DND-41 (cell line): ENCODE data around the gene FAM161B.

ENCODE experiments used
- EZH2 ChIP-seq: IDR thresholded peaks from 3 replicates; pipeline ENCODE4 v1.6.1; 2012; ENCODE audit warnings: borderline replicate concordance, low read depth, mild to moderate bottlenecking, moderate library complexity, low read length, inconsistent platforms; ENCODE audit not compliant: severe bottlenecking
- TF ChIP-seq, protein P1 (sequence below): IDR thresholded peaks from 2 replicates; pipeline ENCODE4 v1.5.1; 2012; ENCODE audit warnings: borderline replicate concordance, low read length, moderate library complexity, mild to moderate bottlenecking; ENCODE audit not compliant: poor library complexity, severe bottlenecking; ENCODE audit errors: extremely low read depth

DNA sequence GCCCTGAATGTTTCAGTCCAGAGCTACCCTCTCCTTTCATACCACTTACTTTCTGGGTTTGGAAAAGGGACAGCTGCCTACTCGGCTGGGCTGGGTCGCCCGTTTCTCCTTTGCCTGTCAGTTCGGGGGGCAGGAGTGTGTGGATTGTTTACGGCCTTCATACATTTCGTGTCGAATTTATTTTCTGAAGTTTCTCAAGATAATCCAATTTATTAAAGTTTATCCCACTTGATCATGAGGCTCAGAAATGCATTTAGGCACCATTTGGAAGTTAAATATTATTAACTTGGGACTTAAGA lies 62.6 kb downstream of the FAM161B start:
- TF ChIP-seq, protein P1, sequence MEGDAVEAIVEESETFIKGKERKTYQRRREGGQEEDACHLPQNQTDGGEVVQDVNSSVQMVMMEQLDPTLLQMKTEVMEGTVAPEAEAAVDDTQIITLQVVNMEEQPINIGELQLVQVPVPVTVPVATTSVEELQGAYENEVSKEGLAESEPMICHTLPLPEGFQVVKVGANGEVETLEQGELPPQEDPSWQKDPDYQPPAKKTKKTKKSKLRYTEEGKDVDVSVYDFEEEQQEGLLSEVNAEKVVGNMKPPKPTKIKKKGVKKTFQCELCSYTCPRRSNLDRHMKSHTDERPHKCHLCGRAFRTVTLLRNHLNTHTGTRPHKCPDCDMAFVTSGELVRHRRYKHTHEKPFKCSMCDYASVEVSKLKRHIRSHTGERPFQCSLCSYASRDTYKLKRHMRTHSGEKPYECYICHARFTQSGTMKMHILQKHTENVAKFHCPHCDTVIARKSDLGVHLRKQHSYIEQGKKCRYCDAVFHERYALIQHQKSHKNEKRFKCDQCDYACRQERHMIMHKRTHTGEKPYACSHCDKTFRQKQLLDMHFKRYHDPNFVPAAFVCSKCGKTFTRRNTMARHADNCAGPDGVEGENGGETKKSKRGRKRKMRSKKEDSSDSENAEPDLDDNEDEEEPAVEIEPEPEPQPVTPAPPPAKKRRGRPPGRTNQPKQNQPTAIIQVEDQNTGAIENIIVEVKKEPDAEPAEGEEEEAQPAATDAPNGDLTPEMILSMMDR: no peak
- TF ChIP-seq EZH2: no peak
